Measurements from ENCODE around the gene ENO2. TPM values are rescaled to one million over a fixed set of nuclear protein-coding genes. Genes with fewer than 3 reads are reported as not detected.
"Not testable (repeated sequence)": the region's sequence is repeated elsewhere in the genome, so short reads cannot be mapped to it uniquely, and the experiment has no call there.

The ENO2 gene
- total and polyA plus RNA-seq, 4 experiments from 2014 or later: 28.4 to 190 (median 111) TPM

GRCh38 chr12:6891646-6892001, 22.8 kb upstream of the ENO2 start:
- ChIA-PET CTCF (ENCODE audit: partially characterized antibody) (interaction anchor here (0.6 to 4.4 kb wide), 20 partner anchors 8 to 217 kb away, joined by 3 to 151 read pairs (median 4); partner anchors contain the start of genes C1RL, CDCA3, LRRC23 and SPSB2), POLR2A (ENCODE audit: partially characterized antibody) (interaction anchor here (0.7 to 4.0 kb wide), 35 partner anchors 9 to 351 kb away, joined by 3 to 133 read pairs (median 6); partner anchors contain the start of genes ATN1, C12orf57, CDCA3 and COPS7A)
- Mint-ChIP-seq H3K36me3 (no peaks in the 10 kb centered on the region), H3K4me3 (peak overlapping the region; percentile 82 to 87 (median 84)), H3K27ac (peak overlapping the region; percentile 92 to 98 (median 95)), H3K27me3 (no peaks in the 10 kb centered on the region), H3K4me1 (peaks cover 5 to 15% (median 11%) of the 10 kb centered on the region in 4 donors), H3K9me3 (no peaks in the 10 kb centered on the region)
- no peaks in the 10 kb centered on the region for H3K27me3 ChIP-seq (ENCODE audit: insufficient read depth, low read length)
- H3K4me3 ChIP-seq (ENCODE audit: low read length in 2 of 2): peak overlapping the region; percentile 74 to 93
- no peak for DNase-seq
- intact Hi-C loops (cut with micrococcal nuclease): loop anchor here (1.0 kb wide), 5 partner anchors 13 to 127 kb away; partner anchors contain the start of genes ENO2, LPCAT3, LRRC23 and SPSB2
- H3K36me3 ChIP-seq (ENCODE audit: insufficient read depth, low read length): no peaks in the 10 kb centered on the region
- peak overlapping the region; percentile 91 for H3K27ac ChIP-seq (ENCODE audit: low read depth, low read length)
- H3K4me1 ChIP-seq (ENCODE audit: insufficient read depth, low read length): peaks cover 16% of the 10 kb centered on the region
- H3K9me3 ChIP-seq (ENCODE audit: control insufficient read depth in 1 of 2, low read length in 2 of 2): no peaks in the 10 kb centered on the region

DNA sequence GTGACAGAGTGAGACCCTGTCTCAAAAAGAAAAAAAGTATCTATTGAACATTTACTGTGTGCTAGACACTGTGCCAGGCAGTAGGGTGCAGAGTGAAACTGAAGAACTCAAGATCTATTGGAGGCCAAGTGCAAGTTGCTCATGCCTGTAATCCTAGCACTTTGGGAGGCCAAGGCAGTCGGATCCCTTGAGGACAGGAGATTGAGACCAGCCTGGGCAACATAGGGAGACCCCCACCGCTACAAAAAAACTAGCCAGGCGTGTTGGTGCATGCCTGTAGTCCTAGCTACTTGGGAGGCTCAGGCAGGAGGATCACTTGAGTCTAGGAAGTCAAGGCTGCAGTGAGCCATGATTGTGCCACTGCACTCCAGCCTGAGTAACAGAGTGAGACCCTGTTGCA, 21.7 kb upstream of the ENO2 start:
- H3K9me3 Mint-ChIP-seq; H3K36me3 ChIP-seq (ENCODE audit: insufficient read depth, low read length); H3K27me3 Mint-ChIP-seq; H3K9me3 ChIP-seq (ENCODE audit: control insufficient read depth in 1 of 2, low read length in 2 of 2); H3K4me3 ChIP-seq (ENCODE audit: low read length in 2 of 2); intact Hi-C loops (cut with micrococcal nuclease); H3K27ac ChIP-seq (ENCODE audit: low read depth, low read length); DNase-seq; H3K27me3 ChIP-seq (ENCODE audit: insufficient read depth, low read length); H3K36me3 Mint-ChIP-seq: not testable (repeated sequence)
- ChIA-PET POLR2A (ENCODE audit: partially characterized antibody) (interaction anchor here (2.4 to 4.0 kb wide), 2 partner anchors 22 to 33 kb away, joined by 18 to 133 read pairs; partner anchors contain the start of gene SPSB2), CTCF (ENCODE audit: partially characterized antibody) (interaction anchor here (0.6 to 4.4 kb wide), 5 partner anchors 10 to 22 kb away, joined by 3 to 151 read pairs (median 10); partner anchors contain the start of genes SPSB2 and TPI1)
- peak overlapping the region in 2 of 8 donors; percentile 27 to 40 for H3K4me3 Mint-ChIP-seq
- peaks cover 5 to 15% (median 11%) of the 10 kb centered on the region in 4 donors for H3K4me1 Mint-ChIP-seq
- H3K4me1 ChIP-seq (ENCODE audit: insufficient read depth, low read length): peaks cover 16% of the 10 kb centered on the region
- H3K27ac Mint-ChIP-seq: peak overlapping the region in 4 of 7 donors; percentile 12 to 95 (median 38)

- no peaks in the 10 kb centered on the region for H3K36me3 Mint-ChIP-seq
- peaks cover 5 to 15% (median 11%) of the 10 kb centered on the region in 4 donors for H3K4me1 Mint-ChIP-seq
- intact Hi-C loops (cut with micrococcal nuclease): no loop called here
- no peak overlapping the region for H3K4me3 ChIP-seq (ENCODE audit: low read length in 2 of 2)
- H3K9me3 ChIP-seq (ENCODE audit: control insufficient read depth in 1 of 2, low read length in 2 of 2): no peaks in the 10 kb centered on the region
- CTCF ChIA-PET (ENCODE audit: partially characterized antibody): interaction anchor here (4.4 kb wide), 1 partner anchor 24 kb away, joined by 151 read pairs; the partner anchor contains the start of genes SPSB2 and TPI1
- H3K4me1 ChIP-seq (ENCODE audit: insufficient read depth, low read length): peaks cover 16% of the 10 kb centered on the region
- no peak overlapping the region for H3K27ac ChIP-seq (ENCODE audit: low read depth, low read length)
- peaks cover 0 to 2% (median 0%) of the 10 kb centered on the region in 8 donors for H3K9me3 Mint-ChIP-seq
- no peak overlapping the region for H3K4me3 Mint-ChIP-seq
- no peak overlapping the region for H3K27ac Mint-ChIP-seq
- no peaks in the 10 kb centered on the region for H3K27me3 ChIP-seq (ENCODE audit: insufficient read depth, low read length)
- H3K27me3 Mint-ChIP-seq: no peaks in the 10 kb centered on the region
- POLR2A ChIA-PET (ENCODE audit: partially characterized antibody): interaction anchor here (0.9 to 1.0 kb wide), 2 partner anchors 11 to 21 kb away, joined by 3 read pairs; partner anchors contain the start of gene SPSB2
- no peak for DNase-seq
- no peaks in the 10 kb centered on the region for H3K36me3 ChIP-seq (ENCODE audit: insufficient read depth, low read length)
Measured at GRCh38 chr12:6894321-6894720, 20.1 kb upstream of the ENO2 start.

DNA sequence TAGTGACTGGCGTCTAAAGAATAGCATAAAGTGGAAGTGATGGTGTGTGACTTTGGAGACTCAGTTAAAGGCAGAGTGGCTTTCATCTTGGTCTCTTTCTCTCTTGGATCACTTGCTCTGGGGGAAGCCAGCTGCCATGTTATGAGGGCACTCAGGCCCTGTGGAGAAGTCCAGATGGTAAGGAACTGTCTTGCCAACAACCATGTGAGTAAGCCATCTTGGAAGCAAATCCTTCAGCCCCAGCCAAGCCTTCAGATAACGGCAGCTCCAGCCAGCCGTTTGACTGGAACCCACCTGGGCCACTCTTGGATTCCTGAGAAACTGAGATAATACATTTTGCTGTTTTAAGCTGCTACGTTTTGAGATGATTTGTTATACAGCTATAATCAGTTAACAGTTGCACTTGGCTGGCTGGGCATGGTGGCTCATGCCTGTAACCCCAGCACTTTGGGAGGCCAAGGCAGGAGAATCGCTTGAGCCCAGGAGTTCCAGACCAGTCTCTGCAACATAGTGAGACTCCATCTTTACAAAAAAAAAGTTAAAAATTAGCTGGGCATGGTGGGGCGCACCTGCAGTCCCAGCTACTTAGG, 17.4 kb upstream of the ENO2 start:
- no peak for DNase-seq
- ChIA-PET POLR2A (ENCODE audit: partially characterized antibody) (no interaction called here), CTCF (ENCODE audit: partially characterized antibody) (interaction anchor here (0.8 to 1.2 kb wide), 4 partner anchors 11 to 211 kb away, joined by 3 to 7 read pairs (median 4); no protein-coding TSS in a partner anchor)
- H3K36me3 Mint-ChIP-seq: no peaks in the 10 kb centered on the region
- H3K4me3 ChIP-seq (ENCODE audit: low read length in 2 of 2): no peak overlapping the region
- H3K27me3 Mint-ChIP-seq: no peaks in the 10 kb centered on the region
- no peak overlapping the region for H3K27ac Mint-ChIP-seq
- peaks cover 0 to 8% (median 2%) of the 10 kb centered on the region in 4 donors for H3K4me1 Mint-ChIP-seq
- intact Hi-C loops (cut with micrococcal nuclease): no loop called here
- no peak overlapping the region for H3K4me3 Mint-ChIP-seq
- no peaks in the 10 kb centered on the region for H3K27me3 ChIP-seq (ENCODE audit: insufficient read depth, low read length)
- H3K9me3 Mint-ChIP-seq: peaks cover 0 to 2% (median 0%) of the 10 kb centered on the region in 8 donors
- H3K36me3 ChIP-seq (ENCODE audit: insufficient read depth, low read length): no peaks in the 10 kb centered on the region
- H3K4me1 ChIP-seq (ENCODE audit: insufficient read depth, low read length): peaks cover 3% of the 10 kb centered on the region
- H3K27ac ChIP-seq (ENCODE audit: low read depth, low read length): no peak overlapping the region
- H3K9me3 ChIP-seq (ENCODE audit: control insufficient read depth in 1 of 2, low read length in 2 of 2): no peaks in the 10 kb centered on the region

GRCh38 chr12:6899427-6899826, 15.0 kb upstream of the ENO2 start:
- Histone ChIP-seq H3K9me3 (ENCODE audit: control insufficient read depth in 1 of 2, low read length in 2 of 2) (no peaks in the 10 kb centered on the region), H3K27me3 (ENCODE audit: insufficient read depth, low read length) (no peaks in the 10 kb centered on the region), H3K4me1 (ENCODE audit: insufficient read depth, low read length) (peaks cover 10% of the 10 kb centered on the region), H3K4me3 (ENCODE audit: low read length in 2 of 2) (no peak overlapping the region), H3K27ac (ENCODE audit: low read depth, low read length) (no peak overlapping the region), H3K36me3 (ENCODE audit: insufficient read depth, low read length) (no peaks in the 10 kb centered on the region)
- peaks cover 0 to 2% (median 0%) of the 10 kb centered on the region in 8 donors for H3K9me3 Mint-ChIP-seq
- H3K4me1 Mint-ChIP-seq: peaks cover 0 to 10% (median 8%) of the 10 kb centered on the region in 4 donors
- intact Hi-C loops (cut with micrococcal nuclease): no loop called here
- CTCF ChIA-PET (ENCODE audit: partially characterized antibody): interaction anchor here (0.8 to 1.3 kb wide), 3 partner anchors 8 to 25 kb away, joined by 4 to 8 read pairs (median 4); partner anchors contain the start of gene ENO2
- H3K27ac Mint-ChIP-seq: peak overlapping the region in 2 of 7 donors; percentile 1 to 61
- no peak overlapping the region for H3K4me3 Mint-ChIP-seq
- H3K27me3 Mint-ChIP-seq: no peaks in the 10 kb centered on the region
- POLR2A ChIA-PET (ENCODE audit: partially characterized antibody): interaction anchor here (1.0 kb wide), 1 partner anchor 26 kb away, joined by 5 read pairs; the partner anchor contains the start of gene SPSB2
- H3K36me3 Mint-ChIP-seq: no peaks in the 10 kb centered on the region
- DNase-seq: no peak

GRCh38 chr12:6899837-6900519, 14.4 kb upstream of the ENO2 start:
- Mint-ChIP-seq H3K36me3 (no peaks in the 10 kb centered on the region), H3K9me3 (peaks cover 0 to 2% (median 0%) of the 10 kb centered on the region in 8 donors), H3K27me3 (no peaks in the 10 kb centered on the region), H3K4me1 (peaks cover 0 to 10% (median 8%) of the 10 kb centered on the region in 4 donors), H3K27ac (peak overlapping the region in 1 of 7 donors; percentile 1), H3K4me3 (no peak overlapping the region)
- Histone ChIP-seq H3K36me3 (ENCODE audit: insufficient read depth, low read length) (no peaks in the 10 kb centered on the region), H3K4me1 (ENCODE audit: insufficient read depth, low read length) (peaks cover 13% of the 10 kb centered on the region), H3K4me3 (ENCODE audit: low read length in 2 of 2) (no peak overlapping the region), H3K9me3 (ENCODE audit: control insufficient read depth in 1 of 2, low read length in 2 of 2) (no peaks in the 10 kb centered on the region), H3K27me3 (ENCODE audit: insufficient read depth, low read length) (no peaks in the 10 kb centered on the region), H3K27ac (ENCODE audit: low read depth, low read length) (no peak overlapping the region)
- DNase-seq: no peak
- POLR2A ChIA-PET (ENCODE audit: partially characterized antibody): interaction anchor here (1.0 kb wide), 1 partner anchor 27 kb away, joined by 5 read pairs; the partner anchor contains the start of gene SPSB2
- CTCF ChIA-PET (ENCODE audit: partially characterized antibody): interaction anchor here (1.2 to 1.3 kb wide), 2 partner anchors 9 to 25 kb away, joined by 4 to 8 read pairs; no protein-coding TSS in a partner anchor
- intact Hi-C loops (cut with micrococcal nuclease): no loop called here
